HG03469 (cell line): ENCODE measurements around the gene SLC17A9.

Source experiments
- ATAC-seq: cut with Tn5 transposase; IDR thresholded peaks from one replicate; pipeline ENCODE4 v1.9.1; 2021; ENCODE audit warnings: mild to moderate bottlenecking, moderate library complexity, moderate number of reproducible peaks; ENCODE audit not compliant: unreplicated experiment

Gene SLC17A9

DNA sequence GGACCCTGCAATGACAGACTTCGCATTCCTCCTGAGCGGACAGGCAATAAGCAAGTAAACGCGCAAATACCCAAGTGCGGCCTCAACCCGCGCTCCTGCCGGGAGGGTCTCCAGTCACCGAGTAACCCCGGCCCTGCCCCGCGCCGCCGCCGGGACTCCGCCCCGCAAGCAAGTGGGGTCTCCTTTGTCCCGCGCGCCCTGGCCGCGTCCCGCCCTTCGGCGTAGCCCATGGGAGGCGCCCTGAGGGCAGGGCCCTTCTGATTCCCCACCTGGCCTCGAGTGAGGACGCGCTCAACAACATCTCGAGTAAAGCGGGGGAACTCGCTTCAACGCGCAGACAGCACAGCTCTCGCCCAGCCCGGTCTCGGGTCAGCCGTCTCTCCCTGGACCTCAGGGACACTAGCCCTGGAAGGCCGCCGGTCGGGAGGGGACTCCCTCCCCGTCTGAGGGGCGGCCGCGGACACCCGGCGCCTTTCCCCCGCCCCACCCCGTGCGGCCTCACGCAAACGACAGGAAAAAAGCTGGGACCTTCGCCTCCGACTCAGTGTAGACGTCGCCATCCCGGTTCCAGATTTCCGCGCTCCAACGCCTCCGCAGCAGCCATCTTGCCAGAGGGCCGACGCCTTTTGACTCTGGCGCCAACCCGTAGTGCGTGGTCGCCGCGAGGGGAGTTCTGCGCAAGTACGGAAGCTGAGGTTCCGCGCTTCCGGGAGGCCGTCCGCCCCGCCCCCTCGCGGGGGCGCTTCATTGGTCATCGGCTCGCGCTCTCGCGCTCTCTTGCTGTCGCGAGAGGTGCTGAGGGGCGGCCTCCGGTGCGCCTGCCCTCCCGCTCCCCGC is 15.0 kb upstream of the SLC17A9 start:
- peak; percentile 67 for ATAC-seq

DNA sequence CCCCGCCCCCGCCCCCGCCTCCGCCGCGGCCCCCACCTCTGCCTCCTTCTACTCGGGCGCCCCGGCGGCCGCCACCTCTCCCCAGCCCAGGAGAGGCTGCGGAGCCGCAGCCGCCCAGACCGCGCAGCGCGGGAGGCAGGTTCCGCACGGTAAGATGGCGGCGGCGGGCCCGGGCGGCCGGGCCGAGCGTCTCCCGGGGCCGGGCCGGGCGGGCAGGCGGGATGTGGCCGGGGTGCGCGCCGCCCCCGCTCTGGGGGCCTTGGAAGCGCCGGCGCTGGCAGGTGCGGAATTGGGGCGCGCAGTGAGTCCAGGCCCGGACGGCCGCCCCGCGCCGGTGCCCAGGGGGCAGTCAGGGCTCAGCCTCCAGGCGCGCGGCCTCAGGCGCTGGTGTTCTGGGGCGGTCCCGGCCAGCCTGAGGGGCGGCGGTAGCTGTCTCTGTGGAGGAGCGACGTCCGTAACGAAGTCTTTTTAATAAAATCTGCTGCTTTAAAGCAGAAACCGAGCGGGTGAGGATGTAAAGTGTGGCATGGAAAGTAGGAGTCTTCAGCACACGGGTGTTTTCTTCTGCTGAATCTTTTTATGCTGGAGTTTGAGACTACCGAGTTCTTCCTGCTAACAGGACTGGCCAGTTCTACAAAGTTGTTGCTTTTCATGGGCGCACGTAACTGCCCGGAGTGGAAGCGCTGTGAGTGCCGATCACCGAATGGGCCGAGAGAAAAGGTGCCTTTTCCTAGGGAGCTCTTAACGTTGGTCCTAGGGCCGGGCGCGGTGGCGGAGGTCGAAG is 14.2 kb upstream of the SLC17A9 start, which contains the start of gene GID8:
TSS of gene GID8 (plus strand) at position 43 of the 784 bp plus-strand sequence. CDS start 3,356 bp downstream, outside the sequence.
- peak; percentile 31 for ATAC-seq

DNA sequence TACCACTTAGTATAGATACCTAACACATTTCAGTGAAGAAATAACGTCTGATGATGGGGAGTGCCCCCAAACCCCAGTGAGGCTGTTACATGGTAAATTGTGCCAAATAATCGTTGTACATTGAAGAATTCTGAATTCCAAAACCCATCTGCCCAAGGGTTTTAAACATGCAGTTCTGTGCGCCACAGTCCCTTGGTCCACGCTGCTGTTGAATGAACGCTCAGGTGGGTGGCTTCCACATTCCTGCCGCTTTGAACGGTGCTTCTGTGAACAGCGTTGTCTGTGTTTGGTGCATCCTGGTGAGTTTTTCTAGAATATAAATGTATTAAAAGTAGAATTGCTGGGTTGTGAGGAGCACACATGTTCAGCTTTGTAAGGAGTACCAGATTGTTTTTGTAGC is 11.6 kb upstream of the SLC17A9 start:
- no peak for ATAC-seq

DNA sequence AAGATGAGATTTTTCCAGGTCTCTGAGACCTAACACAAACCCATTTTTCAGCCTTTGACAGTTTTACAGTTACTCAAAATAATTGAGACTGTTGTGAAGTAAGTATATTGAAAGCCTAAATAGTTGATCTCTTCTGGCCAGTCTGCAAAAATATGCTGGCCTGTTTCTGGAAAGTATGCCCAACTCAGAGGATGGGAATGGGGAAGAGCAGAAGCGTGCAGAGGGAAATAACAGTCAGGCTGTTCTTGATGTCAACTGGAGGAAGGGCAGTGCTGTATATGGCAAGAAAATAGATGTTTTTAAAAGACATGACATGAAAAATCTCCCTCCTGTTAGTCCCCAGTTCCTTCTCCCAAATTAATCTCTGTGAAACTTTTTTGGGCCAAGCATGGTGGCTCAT is 10.7 kb upstream of the SLC17A9 start:
- ATAC-seq: no peak

DNA sequence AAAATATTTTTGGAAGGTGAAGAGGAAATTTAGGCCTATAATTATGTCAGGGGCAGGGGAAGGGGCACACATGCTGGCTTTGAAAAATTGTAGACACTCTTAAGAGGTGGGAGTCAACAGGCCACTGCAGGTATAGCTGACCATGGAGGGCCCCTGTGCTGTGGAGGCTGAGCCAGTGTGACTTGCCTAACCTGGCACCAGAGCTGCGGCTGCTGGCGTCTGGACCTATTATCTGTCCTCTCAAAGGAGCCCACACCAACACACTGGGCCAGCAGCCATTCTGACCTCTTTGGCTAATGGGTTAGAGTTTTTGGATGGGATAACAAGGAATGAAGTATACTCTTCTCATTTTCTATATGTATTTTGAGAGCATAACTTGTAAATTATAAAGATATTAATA is 10.1 kb upstream of the SLC17A9 start:
- ATAC-seq: no peak

DNA sequence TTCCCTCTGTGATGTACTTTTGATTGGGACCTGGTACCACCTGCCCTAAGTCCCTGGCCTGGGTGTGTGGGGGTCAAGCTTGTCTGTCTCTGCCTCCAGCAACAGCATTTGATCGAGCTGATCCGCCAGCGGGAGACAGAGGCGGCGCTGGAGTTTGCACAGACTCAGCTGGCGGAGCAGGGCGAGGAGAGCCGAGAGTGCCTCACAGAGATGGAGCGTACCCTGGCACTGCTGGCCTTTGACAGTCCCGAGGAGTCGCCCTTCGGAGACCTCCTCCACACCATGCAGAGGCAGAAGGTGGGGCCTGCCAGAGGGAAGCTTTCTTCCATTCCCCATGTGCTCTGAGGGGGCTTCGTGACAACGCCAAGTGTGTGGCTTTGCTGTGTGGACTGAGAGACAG is 9.1 kb upstream of the SLC17A9 start:
- no peak for ATAC-seq

DNA sequence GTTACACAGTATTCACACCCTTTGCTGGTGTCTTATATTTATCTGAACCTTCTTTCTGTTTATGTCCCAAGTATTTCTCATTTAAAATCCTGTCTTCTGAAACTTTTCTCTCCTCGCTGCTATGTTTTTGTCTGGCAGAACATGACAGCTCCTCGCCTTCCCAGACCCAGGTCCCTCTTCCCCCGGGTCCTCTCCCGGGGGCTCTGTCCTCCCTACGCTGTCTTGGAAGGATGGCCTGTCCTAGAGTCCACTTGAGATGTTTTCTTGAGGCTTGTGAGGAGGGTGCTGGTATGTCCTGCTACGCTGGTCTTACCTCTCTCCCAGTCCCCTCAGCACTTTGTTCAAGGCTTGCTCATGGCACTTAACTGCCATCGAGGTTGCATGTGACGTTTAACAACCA is 8.3 kb upstream of the SLC17A9 start:
- ATAC-seq: no peak

DNA sequence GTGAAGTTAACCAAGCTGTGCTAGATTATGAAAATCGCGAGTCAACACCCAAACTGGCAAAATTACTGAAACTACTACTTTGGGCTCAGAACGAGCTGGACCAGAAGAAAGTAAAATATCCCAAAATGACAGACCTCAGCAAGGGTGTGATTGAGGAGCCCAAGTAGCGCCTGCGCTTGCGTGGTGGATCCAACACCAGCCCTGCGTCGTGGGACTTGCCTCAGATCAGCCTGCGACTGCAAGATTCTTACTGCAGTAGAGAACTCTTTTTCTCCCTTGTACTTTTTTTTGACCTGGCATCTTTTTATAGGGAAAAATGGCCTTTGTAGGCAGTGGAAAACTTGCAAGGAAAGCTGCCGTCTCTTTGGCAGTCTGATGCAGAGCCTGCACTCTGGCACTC is 7.8 kb upstream of the SLC17A9 start:
- ATAC-seq: no peak

DNA sequence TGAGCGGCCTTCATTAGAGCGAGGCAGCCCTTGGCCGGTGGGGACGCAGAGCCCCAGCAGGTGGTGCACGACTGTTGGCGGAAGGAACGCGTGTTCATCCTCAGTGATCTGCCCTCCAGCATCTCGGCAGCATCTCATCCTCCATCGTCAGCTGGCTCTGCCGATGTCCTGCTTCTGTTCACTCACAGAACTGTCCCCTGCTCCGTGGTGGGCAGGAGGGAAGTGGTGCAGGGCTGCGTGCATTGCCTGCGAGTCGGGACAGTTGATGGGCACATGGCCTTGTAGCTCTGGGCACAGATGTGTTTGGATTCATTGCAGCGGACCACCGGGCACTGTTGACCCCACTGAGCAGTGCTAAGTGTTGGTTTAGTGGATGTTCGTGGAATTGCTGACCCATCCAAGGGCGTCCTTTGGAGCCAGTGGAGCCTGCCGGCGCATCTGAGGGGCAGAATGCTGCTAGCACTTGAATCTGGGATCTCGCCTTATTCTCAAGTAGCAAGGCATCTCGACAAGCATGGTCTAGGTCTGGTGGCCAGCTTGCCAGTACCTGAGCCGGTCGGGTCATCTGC is 6.7 kb upstream of the SLC17A9 start:
- ATAC-seq: no peak

DNA sequence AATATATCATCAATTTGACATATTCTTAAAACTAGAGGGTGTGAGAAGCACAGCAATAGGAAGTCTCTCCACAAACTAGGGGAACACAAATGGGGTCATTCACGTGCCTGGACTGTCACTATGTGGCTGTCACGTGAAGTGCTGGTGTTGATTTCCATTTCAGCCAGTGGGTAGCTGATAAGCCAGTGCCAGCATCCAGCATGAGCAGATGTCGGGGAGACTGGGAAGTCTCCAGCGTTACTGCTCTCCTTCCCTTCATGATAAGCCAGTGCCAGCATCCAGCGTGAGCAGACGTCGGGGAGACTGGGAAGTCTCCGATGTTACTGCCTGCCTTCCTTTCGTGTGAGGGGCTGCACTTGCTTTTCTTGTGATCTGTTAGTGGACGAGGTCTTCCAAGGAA is 5.6 kb upstream of the SLC17A9 start:
- no peak for ATAC-seq

DNA sequence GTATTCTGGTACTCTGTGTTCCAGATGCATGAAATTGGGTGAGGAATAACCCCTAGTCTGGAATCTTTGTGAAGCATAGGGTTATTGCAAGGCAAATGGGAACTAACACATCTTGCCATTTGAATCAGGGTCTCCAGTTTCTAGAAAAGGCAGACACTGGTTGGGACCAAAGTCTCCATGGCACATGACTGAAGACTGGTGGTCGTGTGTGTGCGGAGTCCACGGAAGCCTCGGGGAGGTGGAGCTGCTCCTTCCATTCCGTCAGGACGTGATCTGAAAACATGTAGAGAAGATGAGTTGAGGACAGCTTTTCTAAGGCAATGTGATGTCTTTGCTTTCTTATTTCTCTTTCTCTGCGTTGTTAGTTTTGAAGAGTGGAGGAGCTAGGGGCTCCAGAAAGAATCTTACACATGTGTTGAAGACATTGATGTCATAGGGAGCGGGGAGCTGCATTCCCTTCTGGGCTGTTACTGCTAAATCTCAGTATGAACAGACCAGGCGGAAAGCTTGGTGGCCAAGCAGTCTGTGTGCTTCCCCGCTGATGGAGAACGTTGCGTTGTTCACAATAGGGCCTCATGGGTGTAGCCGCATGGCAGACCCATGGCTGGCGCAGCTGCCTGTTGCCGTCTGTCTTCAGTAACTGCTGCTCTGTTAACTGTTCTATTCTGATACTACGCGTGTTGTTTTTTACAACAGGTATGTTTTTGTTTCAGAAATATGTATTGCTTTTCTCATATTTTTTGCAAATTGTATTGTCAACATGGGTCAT is 4.8 kb upstream of the SLC17A9 start:
- ATAC-seq: no peak

DNA sequence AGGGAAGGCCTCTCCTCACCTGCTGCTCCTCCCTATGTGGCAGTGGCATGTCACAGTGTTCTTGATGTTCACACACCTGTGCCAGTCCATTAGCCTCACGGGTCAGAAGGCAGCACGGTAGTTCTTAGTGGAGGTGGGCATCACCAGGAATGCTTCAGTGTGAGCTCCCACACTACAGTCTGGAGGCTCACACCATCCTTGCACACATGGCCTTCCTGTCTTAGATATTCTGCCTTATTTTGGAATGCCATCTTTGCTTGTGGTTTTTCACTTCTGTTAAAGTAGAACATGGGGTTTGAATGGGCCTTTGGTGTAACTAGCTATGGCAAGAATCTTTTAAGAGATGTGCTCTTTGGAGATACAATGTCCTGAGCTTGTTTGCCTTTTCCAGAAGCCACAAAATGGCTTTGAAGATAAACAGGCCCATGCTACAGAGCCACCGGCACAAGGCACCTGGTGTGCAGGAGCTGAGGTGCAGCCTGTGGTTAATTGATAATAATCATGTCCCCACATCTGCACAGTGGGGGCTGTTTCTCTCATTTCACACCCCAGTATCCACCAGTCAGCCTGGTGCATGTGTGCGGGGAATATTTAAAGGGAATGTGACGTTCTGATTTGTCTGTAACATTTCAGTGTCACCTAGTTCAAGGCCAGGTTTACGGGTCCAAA is 3.2 kb upstream of the SLC17A9 start:
- no peak for ATAC-seq

DNA sequence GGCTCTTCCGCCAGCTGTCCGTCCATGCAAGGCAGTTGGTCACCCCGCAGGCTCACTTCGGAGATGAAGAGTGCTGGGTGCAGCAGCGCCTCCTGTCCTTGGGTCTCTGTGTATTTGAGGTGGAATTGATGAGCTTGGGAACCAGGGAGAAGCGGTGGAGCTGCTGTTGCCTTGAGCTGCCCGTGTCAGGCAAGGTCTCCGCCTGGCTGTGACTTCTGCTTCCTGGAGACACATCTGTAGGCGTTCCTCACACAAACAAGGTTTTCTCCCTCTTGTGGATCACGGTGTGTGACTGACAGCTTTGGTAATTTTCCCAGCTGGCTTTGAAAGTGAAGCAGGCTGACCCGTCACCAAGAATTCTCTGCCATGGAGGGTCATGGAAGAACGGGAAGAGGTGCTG is 2.5 kb upstream of the SLC17A9 start:
- no peak for ATAC-seq

DNA sequence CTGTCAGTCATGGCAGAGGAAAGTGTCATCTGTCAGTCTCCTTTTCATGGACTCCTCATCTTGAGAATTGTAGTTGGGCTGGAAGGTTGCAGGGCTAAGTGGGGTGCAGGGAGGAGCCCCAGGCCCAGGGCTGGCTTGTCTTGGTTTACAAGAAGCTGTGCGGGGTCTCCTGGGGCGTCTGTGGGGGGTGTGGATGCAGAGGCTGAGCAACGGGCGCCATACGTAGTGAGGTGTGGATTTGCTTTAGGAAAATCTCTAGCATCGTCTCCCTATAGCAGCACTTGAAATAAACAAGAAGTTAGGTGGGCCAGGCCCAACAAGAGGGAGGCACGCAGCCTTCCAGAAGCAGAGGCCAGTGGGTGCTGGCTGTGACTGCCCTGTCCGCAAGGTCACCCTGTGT is 1.8 kb upstream of the SLC17A9 start:
- no peak for ATAC-seq

DNA sequence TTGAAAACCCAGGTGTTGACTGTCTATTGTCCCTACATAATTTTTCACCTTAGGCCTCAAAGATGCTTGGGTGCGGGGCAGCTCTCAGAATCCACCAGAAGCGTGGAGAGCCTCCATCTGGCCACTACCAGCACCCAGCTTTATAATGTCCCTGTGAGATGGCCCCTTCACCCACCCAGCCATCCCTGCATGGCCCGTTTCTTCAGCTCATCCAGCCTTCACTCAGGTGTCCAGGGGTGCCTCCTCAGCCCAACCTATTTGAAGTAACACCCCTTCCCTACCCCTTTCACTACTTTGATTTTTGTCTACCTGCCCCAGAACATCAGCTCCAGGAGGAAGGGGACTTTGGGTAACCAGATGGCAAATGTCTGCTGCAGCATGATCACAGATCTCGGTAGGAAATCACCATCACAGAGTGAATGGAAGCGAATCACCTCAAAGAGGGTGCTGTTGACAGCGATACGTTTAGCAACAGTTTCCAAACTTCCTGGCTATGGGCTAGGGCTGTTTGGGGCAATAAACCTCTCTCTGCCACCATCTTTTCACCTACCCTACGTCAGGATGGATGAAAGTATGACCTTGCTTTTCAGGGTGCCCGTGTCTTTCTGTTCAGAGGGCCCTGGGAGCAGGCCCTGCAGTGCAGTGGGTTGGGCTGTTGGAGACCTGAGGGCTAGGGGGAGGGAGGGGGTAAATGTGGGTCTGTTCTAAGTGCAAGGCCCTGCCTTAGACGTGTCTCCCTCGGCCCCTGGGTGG is 1.2 kb upstream of the SLC17A9 start:
- no peak for ATAC-seq

DNA sequence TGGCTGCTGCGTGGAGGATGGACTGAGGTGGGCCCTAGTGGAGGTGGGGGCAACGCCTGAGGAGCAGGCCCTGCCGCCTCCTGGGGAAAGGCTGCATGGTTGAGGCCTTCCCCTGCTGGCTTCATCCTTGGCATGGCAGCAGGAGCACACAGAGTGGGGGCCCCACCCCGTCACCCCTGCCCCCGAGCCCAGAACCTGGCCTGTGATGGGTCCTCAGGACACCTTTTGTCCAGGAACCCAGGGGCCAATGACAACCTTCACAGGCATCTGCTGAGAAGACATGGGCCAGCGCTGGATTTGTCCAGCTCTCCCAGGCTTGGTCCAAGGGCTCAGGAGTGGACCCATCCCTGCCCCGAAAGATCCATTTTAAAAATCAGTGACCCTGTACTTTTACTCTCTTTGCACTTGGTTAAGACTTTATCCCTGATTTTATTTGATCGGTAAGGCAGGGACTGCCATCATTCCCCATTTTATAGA is 575 bp upstream of the SLC17A9 start:
- ATAC-seq: no peak

DNA sequence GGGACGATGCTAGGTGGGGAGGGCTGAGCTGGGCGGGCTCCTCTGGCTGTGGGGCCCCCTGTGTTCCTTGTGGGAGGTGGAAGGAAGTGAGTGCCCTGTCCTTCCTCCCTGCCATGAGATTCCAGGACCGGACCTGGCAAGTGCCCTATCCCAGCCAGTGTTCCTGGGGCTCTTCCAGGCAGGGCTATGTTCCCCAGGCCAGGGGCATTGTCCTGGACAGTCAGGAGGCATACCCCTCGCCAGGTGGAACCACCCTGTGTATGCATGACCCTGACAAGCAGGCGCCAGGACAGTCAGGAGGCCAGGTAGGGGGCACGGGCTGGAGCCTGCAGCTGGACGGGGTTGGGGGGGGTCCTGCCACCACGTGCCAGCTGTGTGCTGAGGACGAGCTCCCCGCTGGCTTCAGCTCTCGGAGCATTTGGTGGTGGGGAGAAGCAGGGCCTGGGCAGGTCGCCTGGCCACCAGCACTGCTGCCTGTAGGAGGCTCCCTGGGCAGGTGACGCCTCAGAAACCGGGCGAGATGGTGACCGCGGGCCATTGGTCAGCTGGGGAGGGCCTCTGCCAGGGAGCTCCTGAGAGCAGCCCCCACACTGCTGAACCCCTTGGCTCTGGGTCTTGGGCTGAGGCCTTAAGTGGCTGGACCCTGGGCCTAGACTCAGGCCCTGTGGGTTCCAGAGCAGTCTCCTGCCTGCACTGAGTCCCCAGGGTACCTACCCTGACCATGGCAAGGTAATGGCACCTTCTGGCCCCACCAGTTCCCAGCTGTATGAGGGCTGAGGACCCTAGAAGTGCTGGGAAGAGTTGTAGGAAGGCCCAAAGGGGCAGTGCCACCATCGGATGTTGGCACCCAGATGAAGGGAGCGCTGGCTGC is 694 bp downstream of the SLC17A9 start:
- ATAC-seq: no peak

DNA sequence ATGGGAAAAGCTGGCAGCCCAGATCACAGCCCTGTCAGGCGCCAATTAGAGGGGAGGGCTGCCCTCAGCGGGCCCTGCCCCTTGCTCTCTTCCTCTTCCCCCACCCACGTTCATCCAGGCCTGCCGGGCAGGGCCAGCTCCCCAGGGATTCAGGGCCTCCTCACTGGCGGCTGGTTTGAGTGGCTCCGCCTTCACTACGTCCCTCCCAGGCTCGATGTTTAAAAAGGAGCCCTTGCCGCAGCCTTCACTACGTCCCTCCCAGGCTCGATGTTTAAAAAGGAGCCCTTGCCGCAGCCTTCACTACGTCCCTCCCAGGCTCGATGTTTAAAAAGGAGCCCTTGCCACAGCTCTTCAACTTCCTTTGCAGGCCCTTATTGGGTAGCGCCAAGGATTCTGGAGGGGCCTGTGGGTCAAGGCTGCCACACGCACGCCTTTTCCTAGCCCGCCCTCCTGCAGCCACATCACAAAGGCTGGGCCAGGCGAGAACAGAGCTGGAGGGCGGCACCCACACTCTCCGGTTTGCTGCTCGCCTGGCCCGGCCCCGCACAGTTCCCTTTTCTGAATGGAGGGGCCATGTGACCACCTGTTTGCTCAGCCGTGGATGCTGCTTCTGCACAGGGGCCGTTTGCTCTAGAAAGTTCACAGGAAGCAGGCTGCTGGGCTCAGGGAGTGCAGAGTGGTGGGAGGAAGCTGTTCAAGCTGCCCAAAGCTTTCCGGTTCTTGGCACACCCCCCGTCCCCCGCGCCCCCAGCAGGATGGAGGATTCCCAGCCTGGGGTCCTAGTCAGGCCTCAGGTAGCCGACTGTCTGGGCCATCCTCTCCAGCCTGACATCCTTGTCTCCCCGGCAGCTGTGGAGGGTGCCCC is 1.6 kb downstream of the SLC17A9 start:
- ATAC-seq: peak; percentile 43
